ENCODE data around the gene TUBA4A. TPM values are rescaled to one million over a fixed set of nuclear protein-coding genes. Genes with fewer than 3 reads are reported as not detected.

Gene TUBA4A
- total and polyA plus RNA-seq, 2 of the 4 experiments (the other 2 are of a cell fraction) = 21.9 to 35.6 TPM

GRCh38 chr2:219234331-219234730, 19.4 kb downstream of the TUBA4A start:
- H2BK15ac ChIP-seq (ENCODE audit: low read depth, low read length) = no peak overlapping the region
- no peak overlapping the region for H2BK5ac ChIP-seq (ENCODE audit: low read depth, low read length, poor library complexity, severe bottlenecking)
- H3K4ac ChIP-seq (ENCODE audit: low read depth, low read length) = no peak overlapping the region
- WGBS, 2 experiments (ENCODE audit: extremely low coverage in 2 of 2, insufficient read length in 1 of 2) = no CpG with 5 or more reads among the region's 3 CpGs
- no peak overlapping the region for H3K56ac ChIP-seq (ENCODE audit: extremely low read depth, insufficient read depth, low read length)
- H3K4me1 ChIP-seq (ENCODE audit: control insufficient read depth, insufficient read depth, low read length) = no peaks in the 10 kb centered on the region
- H3K18ac ChIP-seq (ENCODE audit: low read depth, low read length) = no peak overlapping the region
- in situ Hi-C loops (cut with MboI; ENCODE audit: low sequenced_read_pairs) = no loop called here
- no peak overlapping the region for H3K4me2 ChIP-seq (ENCODE audit: low read depth, low read length)
- H3K27me3 ChIP-seq (ENCODE audit: control insufficient read depth, insufficient read depth, low read length) = no peaks in the 10 kb centered on the region
- H2AK5ac ChIP-seq (ENCODE audit: low read depth, low read length) = no peak overlapping the region
- H3K9me1 ChIP-seq (ENCODE audit: insufficient read depth, low read length) = no peaks in the 10 kb centered on the region
- intact Hi-C loops (cut with micrococcal nuclease) = no loop called here
- H2AK9ac ChIP-seq (replicated peaks; ENCODE audit: low read depth, low read length, poor library complexity) = no peak overlapping the region
- no peak overlapping the region for H3K9ac ChIP-seq (ENCODE audit: low read depth, low read length)
- H3K23ac ChIP-seq (ENCODE audit: low read depth, low read length) = no peak overlapping the region
- peaks cover 52% of the 10 kb centered on the region for H3K36me3 ChIP-seq (ENCODE audit: control insufficient read depth, insufficient read depth, low read length)
- ChIA-PET CTCF (interaction anchor here (0.8 kb wide), 1 partner anchor 11 kb away, joined by 3 read pairs; the partner anchor contains the start of genes GLB1L and STK16), POLR2A (ENCODE audit: unreplicated experiment) (no interaction called here)
- dilution Hi-C loops (cut with HindIII; ENCODE audit: low sequenced_read_pairs, unreplicated experiment) = no loop called here
- H3K4me3 ChIP-seq (ENCODE audit: insufficient read depth, low read depth, low read length) = no peak overlapping the region
- BruUV-seq (replicated peaks) = no TSS peak
- no peak overlapping the region for H2AFZ ChIP-seq (replicated peaks; ENCODE audit: low read length, poor library complexity)
- H3K9me3 ChIP-seq (ENCODE audit: control insufficient read depth, insufficient read depth, low read length) = no peaks in the 10 kb centered on the region
- no peak overlapping the region for H2BK120ac ChIP-seq (ENCODE audit: low read depth, low read length)
- peaks cover 23 to 29% of the 10 kb centered on the region in 2 experiments for H3K79me1 ChIP-seq (ENCODE audit: low read depth in 1 of 2, low read length in 2 of 2)
- no peak overlapping the region for H4K91ac ChIP-seq (ENCODE audit: insufficient read depth, low read depth, low read length)
- H2BK20ac ChIP-seq (ENCODE audit: low read depth, low read length) = no peak overlapping the region
- ATAC-seq (ENCODE audit: low read depth) (no peak), DNase-seq (no peak)
- H3K27ac ChIP-seq (ENCODE audit: insufficient read depth, low read length) = no peak overlapping the region
- TF ChIP-seq CEBPB (IDR thresholded peaks at IDR 0.05; ENCODE audit: low read depth, low read length) = no peak
- TF ChIP-seq CHD1 (IDR thresholded peaks at IDR 0.05; ENCODE audit: low read depth, low read length) = no peak
- TF ChIP-seq RFX5 (IDR thresholded peaks at IDR 0.05; ENCODE audit: low read depth, low read length) = no peak
- no peak overlapping the region for H3K14ac ChIP-seq (replicated peaks; ENCODE audit: low read depth, low read length)
- no peaks in the 10 kb centered on the region for H4K20me1 ChIP-seq (ENCODE audit: insufficient read depth, low read length)
- no peak overlapping the region for H4K8ac ChIP-seq (ENCODE audit: low read depth in 2 of 2, low read length in 2 of 2)
- no peak overlapping the region for H4K5ac ChIP-seq (ENCODE audit: low read depth, low read length)

Data from IMR-90 (cell line).